NCI-H2196 (cell line): Measurements from ENCODE around the gene PLK5.
"Not testable (repeated sequence)": the region's sequence is repeated elsewhere in the genome, so short reads cannot be mapped to it uniquely, and the experiment has no call there.

Source experiments
- DNase-seq: peaks from one replicate; lab custom pipeline; 2025; ENCODE audit not compliant: unreplicated experiment; lab: John Stamatoyannopoulos, UW

The PLK5 gene

GRCh38 chr19:1491114-1491848 is 32.6 kb upstream of the PLK5 start, which contains the start of gene REEP6:
REEP6 (plus strand) TSS chr19:1491181; CDS start chr19:1491270, 89 bp downstream.
- no peak for DNase-seq

- DNase-seq, result no peak
Observed at GRCh38 chr19:1491849-1492170, 32.1 kb upstream of the PLK5 start.

GRCh38 chr19:1492474-1493006 is 31.3 kb upstream of the PLK5 start:
- DNase-seq, result no peak

GRCh38 chr19:1494115-1494815 is 29.6 kb upstream of the PLK5 start:
- no peak for DNase-seq

GRCh38 chr19:1495051-1495798 is 28.7 kb upstream of the PLK5 start:
- no peak for DNase-seq

GRCh38 chr19:1495799-1496713 is 27.8 kb upstream of the PLK5 start:
- no peak for DNase-seq

- DNase-seq, result no peak
Observed at GRCh38 chr19:1496714-1497577, 26.9 kb upstream of the PLK5 start.

- no peak for DNase-seq
Observed at GRCh38 chr19:1497578-1498235, 26.2 kb upstream of the PLK5 start.

GRCh38 chr19:1499231-1499630 is 24.6 kb upstream of the PLK5 start:
- not testable (repeated sequence) for DNase-seq

- DNase-seq, result no peak
Observed at GRCh38 chr19:1501200-1501595, 22.7 kb upstream of the PLK5 start.

GRCh38 chr19:1502433-1503088 is 21.3 kb upstream of the PLK5 start:
- no peak for DNase-seq

GRCh38 chr19:1503089-1503924 is 20.6 kb upstream of the PLK5 start:
- DNase-seq, result no peak

GRCh38 chr19:1503925-1504773 is 19.7 kb upstream of the PLK5 start:
- no peak for DNase-seq

- DNase-seq, result no peak
Observed at GRCh38 chr19:1505012-1505411, 18.9 kb upstream of the PLK5 start.

GRCh38 chr19:1505991-1506881 is 17.6 kb upstream of the PLK5 start:
- no peak for DNase-seq

- DNase-seq, result no peak
Observed at GRCh38 chr19:1507192-1507660, 16.7 kb upstream of the PLK5 start.
